Transverse colon (tissue), 4 donors: ENCODE measurements around the gene TRAF3.

Source experiments
- CTCF ChIP-seq, 5 experiments: fragments of 200-600 bp in 3 of 5; fragments of 450-650 bp in 2 of 5; sonication (generic) in 3 of 5; IDR thresholded peaks; 1 replicate in 2 of 5; 2 replicates in 3 of 5; pipeline ENCODE4 v1.5.1; 2016 to 2017; ENCODE audit warnings: antibody characterized with exemption in 5 of 5, inconsistent platforms in 3 of 5, mild to moderate bottlenecking in 2 of 5, moderate library complexity in 1 of 5
- EP300 ChIP-seq: sonication (generic); formaldehyde crosslinking; IDR thresholded peaks from one replicate; pipeline ENCODE4 v1.6.1; 2017; ENCODE audit warnings: antibody characterized with exemption, low read depth
- POLR2AphosphoS5 ChIP-seq, 3 donors: sonication (generic); formaldehyde crosslinking; IDR thresholded peaks; one replicate each; pipeline ENCODE4 v1.6.1; 2016; ENCODE audit warnings: antibody characterized with exemption in 3 of 3

DNA sequence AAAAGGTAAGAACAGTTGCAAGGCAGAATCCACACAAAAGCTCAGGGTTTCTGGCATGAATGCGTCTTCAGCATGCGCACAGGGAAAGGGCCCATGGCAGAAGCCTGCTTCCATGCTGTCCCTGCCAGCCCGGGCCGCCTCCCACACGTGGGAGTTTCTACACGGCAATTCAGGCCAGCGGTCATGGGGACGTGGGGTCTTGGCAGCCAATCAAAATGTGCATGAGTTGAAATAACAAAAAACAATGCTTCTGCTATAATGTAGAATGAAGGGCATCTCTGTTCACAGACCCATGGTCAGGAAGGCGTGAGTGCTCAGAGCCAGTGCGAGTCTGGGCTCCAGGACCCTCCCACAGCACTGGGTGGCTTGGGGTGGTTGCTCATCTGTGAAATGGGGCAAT lies 173.8 kb downstream of the TRAF3 start:
- no peak for TF ChIP-seq POLR2AphosphoS5 (IDR thresholded peaks at IDR 0.05)
- no peak for TF ChIP-seq EP300
- no peak for TF ChIP-seq CTCF (IDR thresholded peaks at IDR 0.05)
